SK-N-SH treated with all-trans-retinoic acid at 6 μM for 48 hours (cell line): ENCODE measurements around the gene RAB11FIP4.

ENCODE experiments used
- ATAC-seq: fragments of 200-7000 bp; cut with Tn5 transposase; 3 replicates; pipeline ENCODE4 v1.9.1; 2020; ENCODE audit warnings: mild to moderate bottlenecking, moderate library complexity
- ARNTL ChIP-seq: fragments of 450-650 bp; formaldehyde crosslinking; IDR thresholded peaks from 2 replicates; pipeline ENCODE4 v1.5.0; 2020; ENCODE audit warnings: low read depth, mild to moderate bottlenecking, moderate library complexity, borderline replicate concordance
- CREB5 ChIP-seq: fragments of 250-450 bp; sonication (Bioruptor Pico); IDR thresholded peaks from 2 replicates; pipeline ENCODE4 v1.5.1; 2020; ENCODE audit warnings: low read depth, mild to moderate bottlenecking, moderate library complexity
- CSDC2 ChIP-seq: fragments of 250-450 bp; sonication (Bioruptor Pico); IDR thresholded peaks from 2 replicates; pipeline ENCODE4 v1.5.0; 2020; ENCODE audit warnings: mild to moderate bottlenecking, moderate library complexity
- ESRRG ChIP-seq: fragments of 250-450 bp; sonication (Bioruptor Pico); IDR thresholded peaks from 2 replicates; pipeline ENCODE4 v1.6.1; 2021; ENCODE audit warnings: mild to moderate bottlenecking
- GLIS3 ChIP-seq: fragments of 250-450 bp; sonication (Bioruptor Pico); IDR thresholded peaks from 2 replicates; pipeline ENCODE4 v1.5.0; 2020; ENCODE audit warnings: mild to moderate bottlenecking, moderate library complexity
- ISL1 ChIP-seq: fragments of 250-450 bp; sonication (Bioruptor Pico); IDR thresholded peaks from 2 replicates; pipeline ENCODE4 v2.1.2; 2022; ENCODE audit warnings: mild to moderate bottlenecking, moderate library complexity
- OSR1 ChIP-seq: fragments of 250-450 bp; sonication (Bioruptor Pico); IDR thresholded peaks from 2 replicates; pipeline ENCODE4 v1.8.0; 2022; ENCODE audit warnings: moderate library complexity, mild to moderate bottlenecking, inconsistent platforms
- PATZ1 ChIP-seq: fragments of 250-450 bp; sonication (Bioruptor Pico); IDR thresholded peaks from 2 replicates; pipeline ENCODE4 v1.8.0; 2020; ENCODE audit warnings: mild to moderate bottlenecking, moderate library complexity, borderline replicate concordance
- POU6F1 ChIP-seq: fragments of 250-450 bp; sonication (Bioruptor Pico); IDR thresholded peaks from 2 replicates; pipeline ENCODE4 v1.8.0; 2021; ENCODE audit warnings: low read depth, mild to moderate bottlenecking, moderate library complexity, borderline replicate concordance
- PPARA ChIP-seq: fragments of 250-450 bp; sonication (Bioruptor Pico); IDR thresholded peaks from 2 replicates; pipeline ENCODE4 v1.5.0; 2020; ENCODE audit warnings: mild to moderate bottlenecking, borderline replicate concordance
- RARB ChIP-seq: fragments of 250-450 bp; sonication (Bioruptor Pico); IDR thresholded peaks from 2 replicates; pipeline ENCODE4 v1.8.0; 2021; ENCODE audit warnings: mild to moderate bottlenecking, moderate library complexity
- SNAI2 ChIP-seq: fragments of 250-450 bp; sonication (Bioruptor Pico); IDR thresholded peaks from 2 replicates; pipeline ENCODE4 v1.5.0; 2020; ENCODE audit warnings: mild to moderate bottlenecking, moderate library complexity
- TCF4 ChIP-seq: fragments of 250-450 bp; sonication (Bioruptor Pico); IDR thresholded peaks from 2 replicates; pipeline ENCODE4 v1.8.0; 2021; ENCODE audit warnings: mild to moderate bottlenecking, moderate library complexity, borderline replicate concordance
- TOX ChIP-seq: fragments of 250-450 bp; sonication (Bioruptor Pico); IDR thresholded peaks from 2 replicates; pipeline ENCODE4 v1.8.0; 2021; ENCODE audit warnings: mild to moderate bottlenecking, moderate library complexity, borderline replicate concordance
- TSHZ2 ChIP-seq: fragments of 250-450 bp; sonication (Bioruptor Pico); IDR thresholded peaks from 2 replicates; pipeline ENCODE4 v1.5.0; 2020; ENCODE audit warnings: mild to moderate bottlenecking, moderate library complexity
- ZC3H10 ChIP-seq: fragments of 250-450 bp; sonication (Bioruptor Pico); IDR thresholded peaks from 2 replicates; pipeline ENCODE4 v1.5.1; 2021; ENCODE audit warnings: mild to moderate bottlenecking, moderate library complexity
- ZFP3 ChIP-seq: fragments of 250-450 bp; sonication (Bioruptor Pico); IDR thresholded peaks from 2 replicates; pipeline ENCODE4 v1.5.0; 2020; ENCODE audit warnings: mild to moderate bottlenecking, moderate library complexity
- ZFP30 ChIP-seq: fragments of 450-650 bp; formaldehyde crosslinking; IDR thresholded peaks from 2 replicates; pipeline ENCODE4 v1.5.0; 2022; ENCODE audit warnings: mild to moderate bottlenecking, moderate library complexity
- ZNF565 ChIP-seq: fragments of 450-650 bp; formaldehyde crosslinking; conservative IDR thresholded peaks from 2 replicates; pipeline ENCODE4 v1.5.0; 2020; ENCODE audit warnings: low read depth, mild to moderate bottlenecking, moderate library complexity
- ZNF70 ChIP-seq: fragments of 450-650 bp; formaldehyde crosslinking; IDR thresholded peaks from 2 replicates; pipeline ENCODE4 v1.5.0; 2020; ENCODE audit warnings: mild to moderate bottlenecking, moderate library complexity
- ZNF8 ChIP-seq: fragments of 450-650 bp; formaldehyde crosslinking; IDR thresholded peaks from 2 replicates; pipeline ENCODE4 v1.5.0; 2020; ENCODE audit warnings: mild to moderate bottlenecking, moderate library complexity

RAB11FIP4 gene

GRCh38 chr17:31427684-31428083 is 36.2 kb downstream of the RAB11FIP4 start:
- ATAC-seq: no peak
- no peak for TF ChIP-seq OSR1 (CRISPR knock-in tag)
- TF ChIP-seq ZNF565 (CRISPR knock-in tag): no peak
- no peak for TF ChIP-seq PPARA (CRISPR knock-in tag)
- TF ChIP-seq ZC3H10 (CRISPR knock-in tag): no peak
- no peak for TF ChIP-seq TSHZ2 (CRISPR knock-in tag)
- TF ChIP-seq TCF4 (CRISPR knock-in tag): no peak

GRCh38 chr17:31428111-31428510 is 36.6 kb downstream of the RAB11FIP4 start:
- no peak for TF ChIP-seq TCF4 (CRISPR knock-in tag)
- TF ChIP-seq ZFP30 (CRISPR knock-in tag): no peak
- no peak for TF ChIP-seq ESRRG (CRISPR knock-in tag)
- no peak for TF ChIP-seq POU6F1 (CRISPR knock-in tag)
- no peak for TF ChIP-seq ZNF70
- TF ChIP-seq SNAI2 (CRISPR knock-in tag): no peak
- TF ChIP-seq ZFP3 (CRISPR knock-in tag): no peak
- TF ChIP-seq TSHZ2 (CRISPR knock-in tag): no peak
- TF ChIP-seq CSDC2 (CRISPR knock-in tag): no peak
- TF ChIP-seq PPARA (CRISPR knock-in tag): no peak
- no peak for TF ChIP-seq GLIS3 (CRISPR knock-in tag)
- no peak for TF ChIP-seq TOX (CRISPR knock-in tag)

GRCh38 chr17:31428512-31428911 is 37.0 kb downstream of the RAB11FIP4 start:
- no peak for TF ChIP-seq TOX (CRISPR knock-in tag)
- no peak for TF ChIP-seq RARB
- no peak for TF ChIP-seq GLIS3 (CRISPR knock-in tag)
- no peak for TF ChIP-seq ARNTL (CRISPR knock-in tag)
- no peak for TF ChIP-seq TSHZ2 (CRISPR knock-in tag)
- no peak for TF ChIP-seq ZFP30 (CRISPR knock-in tag)
- TF ChIP-seq ZFP3 (CRISPR knock-in tag): no peak
- TF ChIP-seq PPARA (CRISPR knock-in tag): no peak
- TF ChIP-seq CREB5 (CRISPR knock-in tag): no peak
- no peak for TF ChIP-seq ZNF8 (CRISPR knock-in tag)
- TF ChIP-seq TCF4 (CRISPR knock-in tag): no peak
- TF ChIP-seq SNAI2 (CRISPR knock-in tag): no peak
- TF ChIP-seq ZNF565 (CRISPR knock-in tag): no peak
- TF ChIP-seq ISL1 (CRISPR knock-in tag): no peak
- no peak for TF ChIP-seq PATZ1
- no peak for TF ChIP-seq ESRRG (CRISPR knock-in tag)
- ATAC-seq: no peak

More at GRCh38 chr17:31428111-31428510, 36.6 kb downstream of the RAB11FIP4 start:
- ATAC-seq: no peak
